K562 (cell line): ENCODE data around the gene GRSF1. TPM values are rescaled to one million over a fixed set of nuclear protein-coding genes. Genes with fewer than 3 reads are reported as not detected.

Experiments
- ATF4 ChIP-seq: fragments of 450-650 bp; formaldehyde crosslinking; IDR thresholded peaks from 2 replicates; pipeline ENCODE4 v1.4.0; 2022; ENCODE audit warnings: mild to moderate bottlenecking, moderate library complexity
- GATAD2B ChIP-seq: fragments of 450-650 bp; IDR thresholded peaks from 2 replicates; pipeline ENCODE4 v1.6.1; 2017; ENCODE audit warnings: mild to moderate bottlenecking, borderline replicate concordance
- HOMEZ ChIP-seq: fragments of 250-450 bp; sonication (Bioruptor Pico); IDR thresholded peaks from 2 replicates; pipeline ENCODE4 v1.4.0; 2020; ENCODE audit warnings: mild to moderate bottlenecking, moderate library complexity
- LEF1 ChIP-seq: fragments of 450-650 bp; IDR thresholded peaks from 2 replicates; pipeline ENCODE4 v1.6.1; 2016; ENCODE audit warnings: mild to moderate bottlenecking
- RBM17 ChIP-seq: fragments of 200-400 bp; formaldehyde crosslinking; IDR thresholded peaks from 2 replicates; pipeline ENCODE4 v1.6.1; 2017; ENCODE audit warnings: low read depth, mild to moderate bottlenecking, low read length, borderline replicate concordance
- SP1 ChIP-seq: sonication (generic); formaldehyde crosslinking; IDR thresholded peaks from 2 replicates; pipeline ENCODE4 v1.8.1; 2022; ENCODE audit warnings: mild to moderate bottlenecking, missing genetic modification reagents
- ZNF668 ChIP-seq: fragments of 250-450 bp; sonication (Bioruptor Pico); IDR thresholded peaks from 2 replicates; pipeline ENCODE4 v1.8.0; 2022; ENCODE audit warnings: mild to moderate bottlenecking, inconsistent platforms
- ZNF696 ChIP-seq: fragments of 250-450 bp; sonication (Bioruptor Pico); conservative IDR thresholded peaks from 2 replicates; pipeline ENCODE4 v1.4.0; 2020; ENCODE audit warnings: mild to moderate bottlenecking, moderate library complexity
- polyA plus RNA-seq, 8 experiments: library from polyadenylated mRNA; depleted of rRNA in 4 of 8; stranded (reverse) in 5 of 8; unstranded in 3 of 8; fragments of >200 nt; fragmentation: Nextera tagmentation in 2 of 8; fragmentation: Illumina TruSeq in 1 of 8; extraction: Ambion mirVana in 2 of 8; extraction: Trizol in 1 of 8; gene quantifications; 2 replicates each; pipeline versions ENCODE4 v1.2.1 to v1.2.3, GENCODE V29; 2011 to 2014; ENCODE audit warnings: inconsistent platforms in 1 of 8, missing spikeins in 1 of 8
- total RNA-seq, 7 experiments: library from RNA; depleted of rRNA in 6 of 7; stranded (reverse); fragments of >200 nt in 6 of 7; fragmentation: Illumina TruSeq in 2 of 7; extraction: Trizol in 2 of 7; gene quantifications; 2 replicates each; pipeline versions ENCODE4 v1.2.1 to v1.2.3, GENCODE V29; 2011 to 2021; ENCODE audit warnings: low replicate concordance in 1 of 7
- TF ChIP-seq, protein P1 (sequence below), 2 experiments: fragments of 450-650 bp in 1 of 2; IDR thresholded peaks; 2 replicates each; pipeline ENCODE4 v1.6.1; 2011 to 2017; ENCODE audit warnings: low read depth in 2 of 2, antibody characterized with exemption in 1 of 2, borderline replicate concordance in 1 of 2, low read length in 1 of 2, mild to moderate bottlenecking in 1 of 2, mixed read lengths in 1 of 2; ENCODE audit not compliant: control insufficient read depth in 1 of 2
- TF ChIP-seq, protein P2 (sequence below): sonication (generic); formaldehyde crosslinking; IDR thresholded peaks from 2 replicates; pipeline ENCODE4 v1.8.0; 2022; ENCODE audit warnings: mild to moderate bottlenecking, missing genetic modification reagents
- TF ChIP-seq, protein P3 (sequence below), 2 experiments: fragments of 200-800 bp in 1 of 2; sonication (Bioruptor generic) in 1 of 2; sonication (generic) in 1 of 2; formaldehyde crosslinking in 1 of 2; IDR thresholded peaks in 1 of 2; conservative IDR thresholded peaks in 1 of 2; 2 replicates each; pipeline versions ENCODE4 v1.5.0 to v1.6.1; 2016 to 2020; ENCODE audit warnings: missing compliant biosample characterization in 1 of 2, missing genetic modification characterization in 1 of 2, missing genetic modification reagents in 1 of 2

GRSF1 gene
- total and polyA plus RNA-seq, 9 of the 15 experiments (the other 6 are each of a cell fraction or from before 2014, with no cell fraction given) = 33.0 to 105 (median 76.0) TPM

GRCh38 chr4:70838666-70839588 lies 763 bp downstream of the GRSF1 start (continued):
- TF ChIP-seq, protein P1, sequence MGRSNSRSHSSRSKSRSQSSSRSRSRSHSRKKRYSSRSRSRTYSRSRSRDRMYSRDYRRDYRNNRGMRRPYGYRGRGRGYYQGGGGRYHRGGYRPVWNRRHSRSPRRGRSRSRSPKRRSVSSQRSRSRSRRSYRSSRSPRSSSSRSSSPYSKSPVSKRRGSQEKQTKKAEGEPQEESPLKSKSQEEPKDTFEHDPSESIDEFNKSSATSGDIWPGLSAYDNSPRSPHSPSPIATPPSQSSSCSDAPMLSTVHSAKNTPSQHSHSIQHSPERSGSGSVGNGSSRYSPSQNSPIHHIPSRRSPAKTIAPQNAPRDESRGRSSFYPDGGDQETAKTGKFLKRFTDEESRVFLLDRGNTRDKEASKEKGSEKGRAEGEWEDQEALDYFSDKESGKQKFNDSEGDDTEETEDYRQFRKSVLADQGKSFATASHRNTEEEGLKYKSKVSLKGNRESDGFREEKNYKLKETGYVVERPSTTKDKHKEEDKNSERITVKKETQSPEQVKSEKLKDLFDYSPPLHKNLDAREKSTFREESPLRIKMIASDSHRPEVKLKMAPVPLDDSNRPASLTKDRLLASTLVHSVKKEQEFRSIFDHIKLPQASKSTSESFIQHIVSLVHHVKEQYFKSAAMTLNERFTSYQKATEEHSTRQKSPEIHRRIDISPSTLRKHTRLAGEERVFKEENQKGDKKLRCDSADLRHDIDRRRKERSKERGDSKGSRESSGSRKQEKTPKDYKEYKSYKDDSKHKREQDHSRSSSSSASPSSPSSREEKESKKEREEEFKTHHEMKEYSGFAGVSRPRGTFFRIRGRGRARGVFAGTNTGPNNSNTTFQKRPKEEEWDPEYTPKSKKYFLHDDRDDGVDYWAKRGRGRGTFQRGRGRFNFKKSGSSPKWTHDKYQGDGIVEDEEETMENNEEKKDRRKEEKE (IDR thresholded peaks at IDR 0.05; ENCODE audit: borderline replicate concordance in 1 of 2, control insufficient read depth in 1 of 2, low read depth in 2 of 2, low read length in 1 of 2) = no peak
- TF ChIP-seq, protein P2, sequence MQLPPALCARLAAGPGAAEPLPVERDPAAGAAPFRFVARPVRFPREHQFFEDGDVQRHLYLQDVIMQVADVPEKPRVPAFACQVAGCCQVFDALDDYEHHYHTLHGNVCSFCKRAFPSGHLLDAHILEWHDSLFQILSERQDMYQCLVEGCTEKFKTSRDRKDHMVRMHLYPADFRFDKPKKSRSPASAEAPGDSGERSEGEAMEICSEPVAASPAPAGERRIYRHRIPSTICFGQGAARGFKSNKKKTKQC = 0 out of 2 replicates have a peak, but pooled peaks have one; percentile 25
- TF ChIP-seq ATF4 (CRISPR knock-in tag) (no peak), RBM17 (no peak), GATAD2B (peak; percentile 60; the same call in 1 of the 2 replicates), HOMEZ (CRISPR knock-in tag) (no peak), LEF1 (no peak), ZNF668 (CRISPR knock-in tag) (no peak), SP1 (CRISPR knock-in tag) (no peak; the same call in 1 of the 2 replicates), ZNF696 (CRISPR knock-in tag) (no peak)
- TF ChIP-seq, protein P3, sequence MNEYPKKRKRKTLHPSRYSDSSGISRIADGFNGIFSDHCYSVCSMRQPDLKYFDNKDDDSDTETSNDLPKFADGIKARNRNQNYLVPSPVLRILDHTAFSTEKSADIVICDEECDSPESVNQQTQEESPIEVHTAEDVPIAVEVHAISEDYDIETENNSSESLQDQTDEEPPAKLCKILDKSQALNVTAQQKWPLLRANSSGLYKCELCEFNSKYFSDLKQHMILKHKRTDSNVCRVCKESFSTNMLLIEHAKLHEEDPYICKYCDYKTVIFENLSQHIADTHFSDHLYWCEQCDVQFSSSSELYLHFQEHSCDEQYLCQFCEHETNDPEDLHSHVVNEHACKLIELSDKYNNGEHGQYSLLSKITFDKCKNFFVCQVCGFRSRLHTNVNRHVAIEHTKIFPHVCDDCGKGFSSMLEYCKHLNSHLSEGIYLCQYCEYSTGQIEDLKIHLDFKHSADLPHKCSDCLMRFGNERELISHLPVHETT (CRISPR knock-in tag; conservative IDR thresholded peaks at IDR 0.05 in 1 of 2, IDR thresholded peaks at IDR 0.05 in 1 of 2) = no peak; a peak in 1 of 4 replicates
